PFSK-1 (cell line): Measurements from ENCODE around the gene CEP68.

Experiments used
- POLR2AphosphoS5 ChIP-seq: IDR thresholded peaks from 2 replicates; pipeline ENCODE4 v1.6.1; 2012; ENCODE audit warnings: low read depth, mild to moderate bottlenecking, control low read depth, low read length, moderate library complexity
- TF ChIP-seq, protein P1 (sequence below), 2 experiments: IDR thresholded peaks; 2 replicates each; pipeline versions ENCODE4 v1.6.1 to v1.8.0; 2011 to 2012; ENCODE audit warnings: low read depth in 2 of 2, low read length in 2 of 2, control low read depth in 1 of 2, inconsistent platforms in 1 of 2, mild to moderate bottlenecking in 1 of 2, moderate library complexity in 1 of 2; ENCODE audit not compliant: insufficient read depth in 1 of 2

DNA sequence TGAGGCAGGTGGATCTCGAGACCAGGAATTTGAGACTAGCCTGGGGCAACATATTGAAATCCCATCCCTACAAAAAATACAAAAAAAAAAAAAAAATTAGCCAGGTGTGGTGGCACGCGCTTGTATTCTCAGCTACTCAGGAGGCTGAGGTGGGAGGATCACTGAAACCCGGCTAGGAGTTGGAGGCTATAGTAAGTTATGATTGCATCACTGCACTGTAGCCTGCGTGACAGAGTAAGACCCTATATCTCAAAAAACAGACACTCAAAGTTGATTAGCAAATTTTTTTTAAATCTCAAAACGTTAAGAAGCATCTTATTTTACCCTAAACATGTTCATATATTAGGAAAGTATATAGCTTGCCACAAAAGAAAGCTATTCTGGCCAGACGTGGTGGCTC is 66.1 kb downstream of the CEP68 start:
- no peak for TF ChIP-seq POLR2AphosphoS5
- TF ChIP-seq, protein P1, sequence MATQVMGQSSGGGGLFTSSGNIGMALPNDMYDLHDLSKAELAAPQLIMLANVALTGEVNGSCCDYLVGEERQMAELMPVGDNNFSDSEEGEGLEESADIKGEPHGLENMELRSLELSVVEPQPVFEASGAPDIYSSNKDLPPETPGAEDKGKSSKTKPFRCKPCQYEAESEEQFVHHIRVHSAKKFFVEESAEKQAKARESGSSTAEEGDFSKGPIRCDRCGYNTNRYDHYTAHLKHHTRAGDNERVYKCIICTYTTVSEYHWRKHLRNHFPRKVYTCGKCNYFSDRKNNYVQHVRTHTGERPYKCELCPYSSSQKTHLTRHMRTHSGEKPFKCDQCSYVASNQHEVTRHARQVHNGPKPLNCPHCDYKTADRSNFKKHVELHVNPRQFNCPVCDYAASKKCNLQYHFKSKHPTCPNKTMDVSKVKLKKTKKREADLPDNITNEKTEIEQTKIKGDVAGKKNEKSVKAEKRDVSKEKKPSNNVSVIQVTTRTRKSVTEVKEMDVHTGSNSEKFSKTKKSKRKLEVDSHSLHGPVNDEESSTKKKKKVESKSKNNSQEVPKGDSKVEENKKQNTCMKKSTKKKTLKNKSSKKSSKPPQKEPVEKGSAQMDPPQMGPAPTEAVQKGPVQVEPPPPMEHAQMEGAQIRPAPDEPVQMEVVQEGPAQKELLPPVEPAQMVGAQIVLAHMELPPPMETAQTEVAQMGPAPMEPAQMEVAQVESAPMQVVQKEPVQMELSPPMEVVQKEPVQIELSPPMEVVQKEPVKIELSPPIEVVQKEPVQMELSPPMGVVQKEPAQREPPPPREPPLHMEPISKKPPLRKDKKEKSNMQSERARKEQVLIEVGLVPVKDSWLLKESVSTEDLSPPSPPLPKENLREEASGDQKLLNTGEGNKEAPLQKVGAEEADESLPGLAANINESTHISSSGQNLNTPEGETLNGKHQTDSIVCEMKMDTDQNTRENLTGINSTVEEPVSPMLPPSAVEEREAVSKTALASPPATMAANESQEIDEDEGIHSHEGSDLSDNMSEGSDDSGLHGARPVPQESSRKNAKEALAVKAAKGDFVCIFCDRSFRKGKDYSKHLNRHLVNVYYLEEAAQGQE (IDR thresholded peaks at IDR 0.05; ENCODE audit: insufficient read depth in 1 of 2, low read depth in 2 of 2, low read length in 2 of 2) = no peak
